ENCODE measurements around the gene TNFRSF1B.

The TNFRSF1B gene

GRCh38 chr1:12231276-12231595, 64.4 kb downstream of the TNFRSF1B start:
- Histone ChIP-seq H3K27me3 (ENCODE audit: insufficient read depth, low read length, poor library complexity) (no peaks in the 10 kb centered on the region), H3K9ac (ENCODE audit: low read depth, low read length) (peak overlapping the region; percentile 94), H3K79me2 (ENCODE audit: insufficient read depth, low read length) (peaks cover 43% of the 10 kb centered on the region), H3K36me3 (ENCODE audit: insufficient read depth, low read length) (peaks cover 16% of the 10 kb centered on the region), H3K9me3 (ENCODE audit: insufficient read depth, low read length, severe bottlenecking) (no peaks in the 10 kb centered on the region), H3K4me1 (ENCODE audit: insufficient read depth, low read length) (peaks cover 22% of the 10 kb centered on the region), H2AFZ (ENCODE audit: low read depth, low read length) (no peak overlapping the region), H4K20me1 (ENCODE audit: insufficient read depth, low read length) (peaks cover 8% of the 10 kb centered on the region; the same call in 1 of the 2 replicates), H3K4me2 (ENCODE audit: insufficient read depth, low read length) (peak overlapping the region; percentile 90), H3K4me3 (ENCODE audit: low read depth in 1 of 2, low read length in 2 of 2) (peak overlapping the region; percentile 87 to 98), H3K27ac (ENCODE audit: low read length) (peak overlapping the region; percentile 66; the same call in 1 of the 2 replicates)
- DNase-seq, result no peak
- no peak for TF ChIP-seq EZH2 (IDR thresholded peaks at IDR 0.05; ENCODE audit: borderline replicate concordance, low read depth, low read length, severe bottlenecking)
- TF ChIP-seq CTCF (IDR thresholded peaks at IDR 0.05; ENCODE audit: borderline replicate concordance, extremely low read depth, low read length, poor library complexity, severe bottlenecking), result no peak
- no peak for ATAC-seq (ENCODE audit: insufficient read depth, low read depth)

- H3K4me1 ChIP-seq (ENCODE audit: insufficient read depth, low read length), result peaks cover 22% of the 10 kb centered on the region
- peaks cover 25% of the 10 kb centered on the region for H3K36me3 ChIP-seq (ENCODE audit: insufficient read depth, low read length)
- no peak overlapping the region for H3K27ac ChIP-seq (ENCODE audit: low read length)
- no peaks in the 10 kb centered on the region for H3K27me3 ChIP-seq (ENCODE audit: insufficient read depth, low read length, poor library complexity)
- H3K79me2 ChIP-seq (ENCODE audit: insufficient read depth, low read length), result peaks cover 43% of the 10 kb centered on the region
- ATAC-seq (ENCODE audit: insufficient read depth, low read depth) (no peak), DNase-seq (no peak)
- TF ChIP-seq CTCF (IDR thresholded peaks at IDR 0.05; ENCODE audit: borderline replicate concordance, extremely low read depth, low read length, poor library complexity, severe bottlenecking), result no peak
- TF ChIP-seq EZH2 (IDR thresholded peaks at IDR 0.05; ENCODE audit: borderline replicate concordance, low read depth, low read length, severe bottlenecking), result no peak
- H3K9me3 ChIP-seq (ENCODE audit: insufficient read depth, low read length, severe bottlenecking), result no peaks in the 10 kb centered on the region
- H3K4me2 ChIP-seq (ENCODE audit: insufficient read depth, low read length), result peak overlapping the region; percentile 90; the same call in 1 of the 2 replicates
- no peak overlapping the region for H3K9ac ChIP-seq (ENCODE audit: low read depth, low read length)
- no peak overlapping the region for H2AFZ ChIP-seq (ENCODE audit: low read depth, low read length)
- peaks cover 8% of the 10 kb centered on the region; the same call in 1 of the 2 replicates for H4K20me1 ChIP-seq (ENCODE audit: insufficient read depth, low read length)
- H3K4me3 ChIP-seq (ENCODE audit: low read depth in 1 of 2, low read length in 2 of 2), result no peak overlapping the region
These were observed 65.4 kb downstream of the TNFRSF1B start for GRCh38 chr1:12232221-12232620.

- Histone ChIP-seq H4K20me1 (ENCODE audit: insufficient read depth, low read length) (no peaks in the 10 kb centered on the region), H3K4me2 (ENCODE audit: insufficient read depth, low read length) (no peak overlapping the region), H3K79me2 (ENCODE audit: insufficient read depth, low read length) (peaks cover 5% of the 10 kb centered on the region), H3K27me3 (ENCODE audit: insufficient read depth, low read length, poor library complexity) (no peaks in the 10 kb centered on the region), H3K27ac (ENCODE audit: low read length) (no peak overlapping the region), H3K36me3 (ENCODE audit: insufficient read depth, low read length) (peaks cover 64% of the 10 kb centered on the region), H2AFZ (ENCODE audit: low read depth, low read length) (no peak overlapping the region), H3K9me3 (ENCODE audit: insufficient read depth, low read length, severe bottlenecking) (no peaks in the 10 kb centered on the region), H3K4me1 (ENCODE audit: insufficient read depth, low read length) (no peaks in the 10 kb centered on the region), H3K9ac (ENCODE audit: low read depth, low read length) (no peak overlapping the region), H3K4me3 (ENCODE audit: low read depth in 1 of 2, low read length in 2 of 2) (no peak overlapping the region)
- TF ChIP-seq CTCF (IDR thresholded peaks at IDR 0.05; ENCODE audit: borderline replicate concordance, extremely low read depth, low read length, poor library complexity, severe bottlenecking), result peak; percentile 59
- TF ChIP-seq EZH2 (IDR thresholded peaks at IDR 0.05; ENCODE audit: borderline replicate concordance, low read depth, low read length, severe bottlenecking), result no peak
- no peak for ATAC-seq (ENCODE audit: insufficient read depth, low read depth)
- no peak for DNase-seq
These were observed 77.3 kb downstream of the TNFRSF1B start for GRCh38 chr1:12244078-12244477.

- DNase-seq, result no peak
- no peak overlapping the region for H3K4me2 ChIP-seq (ENCODE audit: insufficient read depth, low read length)
- H3K4me3 ChIP-seq (ENCODE audit: low read depth in 1 of 2, low read length in 2 of 2), result no peak overlapping the region
- H4K20me1 ChIP-seq (ENCODE audit: insufficient read depth, low read length), result no peaks in the 10 kb centered on the region
- TF ChIP-seq EZH2 (IDR thresholded peaks at IDR 0.05; ENCODE audit: borderline replicate concordance, low read depth, low read length, severe bottlenecking) (no peak), CTCF (IDR thresholded peaks at IDR 0.05; ENCODE audit: borderline replicate concordance, extremely low read depth, low read length, poor library complexity, severe bottlenecking) (no peak)
- H3K9me3 ChIP-seq (ENCODE audit: insufficient read depth, low read length, severe bottlenecking), result no peaks in the 10 kb centered on the region
- H3K79me2 ChIP-seq (ENCODE audit: insufficient read depth, low read length), result peaks cover 5% of the 10 kb centered on the region
- ATAC-seq (ENCODE audit: insufficient read depth, low read depth), result no peak
- H3K27me3 ChIP-seq (ENCODE audit: insufficient read depth, low read length, poor library complexity), result no peaks in the 10 kb centered on the region
- no peaks in the 10 kb centered on the region for H3K4me1 ChIP-seq (ENCODE audit: insufficient read depth, low read length)
- H3K27ac ChIP-seq (ENCODE audit: low read length), result no peak overlapping the region
- no peak overlapping the region for H3K9ac ChIP-seq (ENCODE audit: low read depth, low read length)
- no peak overlapping the region for H2AFZ ChIP-seq (ENCODE audit: low read depth, low read length)
- peaks cover 69% of the 10 kb centered on the region for H3K36me3 ChIP-seq (ENCODE audit: insufficient read depth, low read length)
These were observed 77.8 kb downstream of the TNFRSF1B start for GRCh38 chr1:12244585-12244984.

Measured in DND-41 (cell line).